Smooth muscle cell (in vitro differentiated cells): ENCODE measurements around the gene OGFRL1. TPM values are rescaled to one million over a fixed set of nuclear protein-coding genes. Genes with fewer than 3 reads are reported as not detected.

ENCODE experiments used
- DNase-seq: peaks from one replicate; lab custom pipeline; 2025; ENCODE audit not compliant: unreplicated experiment; lab: John Stamatoyannopoulos, UW
- H2AFZ ChIP-seq: fragments of 200-600 bp; sonication (generic); 2 replicates; pipeline ENCODE4 v1.6.0; 2016; ENCODE audit warnings: antibody characterized with exemption, low read depth, mild to moderate bottlenecking
- H3F3A ChIP-seq: fragments of 200-600 bp; sonication (generic); 2 replicates; pipeline ENCODE4 v1.6.0; 2017; ENCODE audit warnings: antibody characterized with exemption, low read depth
- H3K27ac ChIP-seq: fragments of 200-600 bp; sonication (generic); 2 replicates; pipeline ENCODE4 v1.5.1; 2016; ENCODE audit warnings: low read depth, mild to moderate bottlenecking
- H3K27me3 ChIP-seq: fragments of 200-600 bp; sonication (generic); 2 replicates; pipeline ENCODE4 v1.6.1; 2016; ENCODE audit warnings: low read depth, mild to moderate bottlenecking
- H3K36me3 ChIP-seq: fragments of 200-600 bp; sonication (generic); 2 replicates; pipeline ENCODE4 v1.5.1; 2016; ENCODE audit warnings: low read depth
- H3K4me1 ChIP-seq: fragments of 200-600 bp; sonication (generic); 2 replicates; pipeline ENCODE4 v1.5.1; 2016; ENCODE audit warnings: low read depth
- H3K4me2 ChIP-seq: fragments of 200-600 bp; sonication (generic); 2 replicates; pipeline ENCODE4 v1.6.0; 2016; ENCODE audit warnings: mild to moderate bottlenecking
- H3K4me3 ChIP-seq: fragments of 200-600 bp; sonication (generic); 2 replicates; pipeline ENCODE4 v1.5.1; 2016; ENCODE audit warnings: mild to moderate bottlenecking
- H3K79me2 ChIP-seq: fragments of 200-600 bp; sonication (generic); 2 replicates; pipeline ENCODE4 v1.6.0; 2016; ENCODE audit warnings: low read depth, mild to moderate bottlenecking
- H3K9ac ChIP-seq: fragments of 200-600 bp; sonication (generic); 2 replicates; pipeline ENCODE4 v1.6.0; 2016; ENCODE audit warnings: low read depth
- H3K9me3 ChIP-seq: fragments of 200-600 bp; sonication (generic); replicated peaks from 2 replicates; pipeline ENCODE4 v1.5.1; 2016; ENCODE audit warnings: low read depth
- H4K20me1 ChIP-seq: fragments of 200-600 bp; sonication (generic); 2 replicates; pipeline ENCODE4 v1.6.0; 2016; ENCODE audit warnings: low read depth
- CTCF ChIP-seq: fragments of 200-600 bp; sonication (generic); IDR thresholded peaks from 2 replicates; pipeline ENCODE4 v1.5.1; 2017; ENCODE audit warnings: borderline replicate concordance, mild to moderate bottlenecking, antibody characterized with exemption; ENCODE audit not compliant: insufficient read depth, poor library complexity, severe bottlenecking
- WGBS: methylation state at CpG from one replicate; pipeline ENCODE4 v1.1.7; 2016; ENCODE audit warnings: low lambda C conversion rate; 5-methylcytosine and 5-hydroxymethylcytosine counted together
- polyA plus RNA-seq: library from polyadenylated mRNA; unstranded; fragments of >200 nt; fragmentation: Nextera tagmentation; extraction: Ambion mirVana; gene quantifications from 2 replicates; pipeline ENCODE4 v1.2.1, GENCODE V29; 2016
- total RNA-seq: library from RNA; depleted of rRNA; stranded (reverse); fragments of >200 nt; gene quantifications from 2 replicates; pipeline ENCODE4 v1.2.3, GENCODE V29; 2014

OGFRL1 gene
- total and polyA plus RNA-seq, 2 experiments from 2014 or later, result 20.7 to 56.4 TPM

- H3K79me2 ChIP-seq, result no peaks in the 10 kb centered on the region
- no peaks in the 10 kb centered on the region for H3F3A ChIP-seq
Observed at GRCh38 chr6:71277926-71278600, 10.5 kb upstream of the OGFRL1 start.

GRCh38 chr6:71279321-71279720 lies 9.3 kb upstream of the OGFRL1 start:
- H3K4me1 ChIP-seq, result no peaks in the 10 kb centered on the region
- 94% methylated on average over 2 of the region's 2 CpGs for WGBS
- H3K79me2 ChIP-seq, result no peaks in the 10 kb centered on the region
- H3K4me2 ChIP-seq, result no peak overlapping the region
- H4K20me1 ChIP-seq, result no peaks in the 10 kb centered on the region
- no peaks in the 10 kb centered on the region for H3F3A ChIP-seq
- H3K27me3 ChIP-seq, result no peaks in the 10 kb centered on the region
- no peaks in the 10 kb centered on the region for H3K36me3 ChIP-seq
- H3K9me3 ChIP-seq, result no peaks in the 10 kb centered on the region
- H3K27ac ChIP-seq, result no peak overlapping the region
- no peak for DNase-seq
- H3K9ac ChIP-seq, result no peak overlapping the region
- no peak for TF ChIP-seq CTCF
- H2AFZ ChIP-seq, result no peak overlapping the region
- no peak overlapping the region for H3K4me3 ChIP-seq

More at GRCh38 chr6:71277926-71278600, 10.5 kb upstream of the OGFRL1 start:
- H2AFZ ChIP-seq, result no peak overlapping the region
- H3K4me1 ChIP-seq, result no peaks in the 10 kb centered on the region
- no peak overlapping the region for H3K9ac ChIP-seq
- WGBS, result 72% methylated on average over 3 of the region's 3 CpGs
- H4K20me1 ChIP-seq, result no peaks in the 10 kb centered on the region
- H3K4me2 ChIP-seq, result no peak overlapping the region
- H3K27me3 ChIP-seq, result no peaks in the 10 kb centered on the region
- DNase-seq, result no peak
- H3K36me3 ChIP-seq, result no peaks in the 10 kb centered on the region
- no peak overlapping the region for H3K27ac ChIP-seq
- no peak for TF ChIP-seq CTCF
- no peaks in the 10 kb centered on the region for H3K9me3 ChIP-seq
- H3K4me3 ChIP-seq, result no peak overlapping the region

GRCh38 chr6:71279740-71280139 lies 8.9 kb upstream of the OGFRL1 start:
- no peak overlapping the region for H3K4me3 ChIP-seq
- H2AFZ ChIP-seq, result no peak overlapping the region
- H3K4me1 ChIP-seq, result no peaks in the 10 kb centered on the region
- no peak overlapping the region for H3K9ac ChIP-seq
- no peak for TF ChIP-seq CTCF
- no peaks in the 10 kb centered on the region for H3K9me3 ChIP-seq
- H3K4me2 ChIP-seq, result no peak overlapping the region
- no peaks in the 10 kb centered on the region for H3F3A ChIP-seq
- no peak for DNase-seq
- H4K20me1 ChIP-seq, result no peaks in the 10 kb centered on the region
- WGBS, result 69% methylated on average over 4 of the region's 4 CpGs
- H3K27me3 ChIP-seq, result no peaks in the 10 kb centered on the region
- no peaks in the 10 kb centered on the region for H3K36me3 ChIP-seq
- H3K27ac ChIP-seq, result no peak overlapping the region
- no peaks in the 10 kb centered on the region for H3K79me2 ChIP-seq

GRCh38 chr6:71280701-71281100 lies 7.9 kb upstream of the OGFRL1 start:
- H3K79me2 ChIP-seq, result no peaks in the 10 kb centered on the region
- no peak overlapping the region for H2AFZ ChIP-seq
- no peak overlapping the region for H3K4me3 ChIP-seq
- WGBS, result 98% methylated on average over 2 of the region's 2 CpGs
- H3K4me1 ChIP-seq, result no peaks in the 10 kb centered on the region
- no peaks in the 10 kb centered on the region for H3F3A ChIP-seq
- no peak overlapping the region for H3K9ac ChIP-seq
- no peak for DNase-seq
- H3K27ac ChIP-seq, result no peak overlapping the region
- no peak overlapping the region for H3K4me2 ChIP-seq
- H3K27me3 ChIP-seq, result no peaks in the 10 kb centered on the region
- no peaks in the 10 kb centered on the region for H3K9me3 ChIP-seq
- TF ChIP-seq CTCF, result no peak
- H4K20me1 ChIP-seq, result no peaks in the 10 kb centered on the region
- H3K36me3 ChIP-seq, result no peaks in the 10 kb centered on the region
